ENCODE data around the gene HS2ST1. TPM values are rescaled to one million over a fixed set of nuclear protein-coding genes. Genes with fewer than 3 reads are reported as not detected.
A peak's percentile ranks its signal among the peaks of the same experiment; 100 is the strongest.

HS2ST1 gene
- total RNA-seq, 6 experiments from 2014 or later: 9.9 to 17.2 (median 13.7) TPM

DNA sequence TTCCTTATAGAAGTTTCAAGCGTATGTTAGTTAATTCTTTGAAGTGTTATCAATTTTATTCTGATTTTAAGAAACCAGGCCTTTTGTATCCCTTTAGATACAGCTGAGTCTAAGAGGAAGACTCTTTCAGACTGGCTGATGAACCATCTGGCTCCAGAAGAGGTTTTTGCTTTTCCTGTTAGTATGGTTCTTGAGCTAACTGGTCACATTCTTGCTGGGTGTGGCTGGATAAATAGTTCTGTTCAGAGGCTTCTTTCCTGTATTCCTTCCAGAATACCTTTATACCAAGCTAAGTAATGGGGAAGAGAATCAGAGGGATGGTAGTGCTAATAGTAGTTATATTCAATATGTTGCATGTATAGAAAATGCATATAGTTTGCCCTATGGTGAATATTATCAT lies 12.4 kb downstream of the HS2ST1 start:
- Histone ChIP-seq H3K4me1 (peaks cover 0 to 9% (median 0%) of the 10 kb centered on the region in 4 donors), H3K36me3 (no peaks in the 10 kb centered on the region), H3K27me3 (no peaks in the 10 kb centered on the region), H3K4me3 (no peak overlapping the region), H3K27ac (no peak overlapping the region), H3K9me3 (peaks cover 0 to 6% (median 0%) of the 10 kb centered on the region in 4 donors)
- DNase-seq: no peak
- intact Hi-C loops (cut with DNase I): no loop called here
- 93% methylated on average over 1 of the region's 1 CpG for WGBS (ENCODE audit: insufficient coverage, low coverage, low lambda C conversion rate, missing lambda C conversion rate)
- ATAC-seq: no peak
- TF ChIP-seq, protein P1, sequence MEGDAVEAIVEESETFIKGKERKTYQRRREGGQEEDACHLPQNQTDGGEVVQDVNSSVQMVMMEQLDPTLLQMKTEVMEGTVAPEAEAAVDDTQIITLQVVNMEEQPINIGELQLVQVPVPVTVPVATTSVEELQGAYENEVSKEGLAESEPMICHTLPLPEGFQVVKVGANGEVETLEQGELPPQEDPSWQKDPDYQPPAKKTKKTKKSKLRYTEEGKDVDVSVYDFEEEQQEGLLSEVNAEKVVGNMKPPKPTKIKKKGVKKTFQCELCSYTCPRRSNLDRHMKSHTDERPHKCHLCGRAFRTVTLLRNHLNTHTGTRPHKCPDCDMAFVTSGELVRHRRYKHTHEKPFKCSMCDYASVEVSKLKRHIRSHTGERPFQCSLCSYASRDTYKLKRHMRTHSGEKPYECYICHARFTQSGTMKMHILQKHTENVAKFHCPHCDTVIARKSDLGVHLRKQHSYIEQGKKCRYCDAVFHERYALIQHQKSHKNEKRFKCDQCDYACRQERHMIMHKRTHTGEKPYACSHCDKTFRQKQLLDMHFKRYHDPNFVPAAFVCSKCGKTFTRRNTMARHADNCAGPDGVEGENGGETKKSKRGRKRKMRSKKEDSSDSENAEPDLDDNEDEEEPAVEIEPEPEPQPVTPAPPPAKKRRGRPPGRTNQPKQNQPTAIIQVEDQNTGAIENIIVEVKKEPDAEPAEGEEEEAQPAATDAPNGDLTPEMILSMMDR (IDR thresholded peaks at IDR 0.05): no peak

DNA sequence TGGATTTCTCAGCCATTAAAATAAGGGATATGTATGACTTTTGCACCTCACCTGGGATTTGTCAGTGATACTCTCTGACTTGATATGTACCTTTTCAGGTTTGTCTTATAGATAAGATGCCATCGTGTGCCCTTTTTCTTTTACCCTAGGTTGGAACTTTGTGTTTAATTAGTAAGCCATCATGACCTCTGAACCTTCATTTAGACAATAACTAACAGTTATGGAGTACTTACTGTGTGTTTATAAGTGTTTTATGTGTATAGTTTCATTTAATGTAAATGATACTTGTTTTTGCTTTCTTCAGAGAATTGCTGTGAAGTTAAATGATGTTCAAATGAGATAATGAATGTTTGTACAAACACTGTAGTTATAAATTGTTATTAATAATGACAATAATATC lies 14.4 kb downstream of the HS2ST1 start:
- Histone ChIP-seq H3K36me3 (no peaks in the 10 kb centered on the region), H3K4me3 (no peak overlapping the region), H3K9me3 (no peaks in the 10 kb centered on the region), H3K27ac (no peak overlapping the region), H3K27me3 (no peaks in the 10 kb centered on the region), H3K4me1 (peaks cover 0 to 9% (median 0%) of the 10 kb centered on the region in 4 donors)
- TF ChIP-seq, protein P1 (IDR thresholded peaks at IDR 0.05): no peak
- TF ChIP-seq POLR2A (IDR thresholded peaks at IDR 0.05): no peak
- 27% methylated on average over 1 of the region's 1 CpG for WGBS (ENCODE audit: insufficient coverage, low coverage, low lambda C conversion rate, missing lambda C conversion rate)
- no peak for DNase-seq
- peak in 1 of 4 donors; percentile 23 for ATAC-seq
- intact Hi-C loops (cut with DNase I): no loop called here

DNA sequence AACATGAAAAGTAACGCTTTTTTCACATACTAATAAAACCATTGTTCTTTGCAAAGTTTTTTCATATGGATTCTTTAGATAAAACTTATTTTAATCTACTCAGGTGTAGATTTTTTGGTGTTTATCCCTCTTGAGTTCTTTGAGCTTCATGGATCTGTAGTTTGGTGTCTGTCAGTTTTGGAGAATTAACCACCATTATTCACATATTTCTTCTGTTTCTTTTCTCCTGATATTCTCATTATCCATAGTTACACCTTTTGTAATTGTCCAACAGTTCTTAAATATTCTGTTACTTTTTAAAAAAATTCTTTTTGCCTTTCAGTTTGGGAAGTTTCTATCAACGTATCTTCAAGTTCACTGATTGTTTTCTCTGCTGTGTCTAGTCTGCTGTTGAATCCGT lies 18.6 kb downstream of the HS2ST1 start:
- no peaks in the 10 kb centered on the region for H3K27me3 ChIP-seq
- 98% methylated on average over 3 of the region's 3 CpGs for WGBS (ENCODE audit: insufficient coverage, low coverage, low lambda C conversion rate, missing lambda C conversion rate)
- DNase-seq (no peak), ATAC-seq (no peak)
- H3K36me3 ChIP-seq: no peaks in the 10 kb centered on the region
- TF ChIP-seq, protein P1 (IDR thresholded peaks at IDR 0.05): no peak
- no peak for TF ChIP-seq POLR2A (IDR thresholded peaks at IDR 0.05)
- no peak overlapping the region for H3K27ac ChIP-seq
- peaks cover 0 to 8% (median 0%) of the 10 kb centered on the region in 4 donors for H3K4me1 ChIP-seq
- intact Hi-C loops (cut with DNase I): no loop called here
- H3K4me3 ChIP-seq: no peak overlapping the region
- H3K9me3 ChIP-seq: no peaks in the 10 kb centered on the region

DNA sequence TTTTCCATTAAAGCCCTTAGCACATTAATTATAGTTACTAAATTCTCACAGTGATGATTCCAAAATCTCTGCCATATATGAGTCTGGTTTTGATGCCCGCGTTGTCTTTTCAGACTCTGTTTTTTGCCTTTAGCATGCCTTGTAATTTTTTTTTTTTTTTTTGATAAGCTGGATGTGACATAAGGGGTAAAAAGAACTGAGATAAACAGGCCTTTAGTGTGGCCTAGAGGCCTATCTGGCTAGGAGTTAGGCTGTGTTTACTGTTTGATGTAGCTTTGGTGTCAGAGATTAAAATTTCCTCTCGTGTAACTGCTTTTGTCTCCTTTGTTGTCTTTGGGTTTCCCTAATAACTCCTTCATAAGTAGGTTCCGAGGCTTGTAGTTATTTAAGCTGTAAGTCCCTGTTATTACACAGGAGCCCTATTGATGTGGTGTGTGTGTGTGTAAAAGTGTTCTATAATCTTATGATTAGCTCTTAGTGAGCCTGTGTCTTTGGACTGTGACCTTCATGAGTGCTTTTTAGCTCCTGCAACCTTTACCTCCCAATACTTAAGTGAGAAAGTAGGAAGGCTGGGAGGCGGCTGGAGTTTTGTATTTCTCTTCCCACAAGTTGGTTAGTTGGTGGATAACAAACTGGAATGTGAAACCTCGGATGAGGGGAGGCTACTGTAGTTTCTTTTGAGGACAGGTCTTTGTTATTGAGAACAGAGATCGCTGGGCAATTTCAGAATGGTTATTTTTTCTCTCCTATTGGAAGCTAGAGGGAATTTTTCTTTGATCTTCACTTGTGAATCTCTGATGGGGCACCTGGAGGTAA lies 19.3 kb downstream of the HS2ST1 start:
- ATAC-seq: peak in 3 of 4 donors; percentile 25 to 45 (median 33)
- TF ChIP-seq, protein P1 (IDR thresholded peaks at IDR 0.05): no peak
- TF ChIP-seq POLR2A (IDR thresholded peaks at IDR 0.05): no peak
- intact Hi-C loops (cut with DNase I): no loop called here
- DNase-seq: no peak
- Histone ChIP-seq H3K4me1 (peaks cover 0 to 7% (median 0%) of the 10 kb centered on the region in 4 donors), H3K9me3 (no peaks in the 10 kb centered on the region), H3K27ac (no peak overlapping the region), H3K36me3 (no peaks in the 10 kb centered on the region), H3K27me3 (no peaks in the 10 kb centered on the region), H3K4me3 (no peak overlapping the region)
- 61% methylated on average over 7 of the region's 7 CpGs for WGBS (ENCODE audit: insufficient coverage, low coverage, low lambda C conversion rate, missing lambda C conversion rate)
